ENCODE results near the gene SPECC1.

Gene SPECC1

DNA sequence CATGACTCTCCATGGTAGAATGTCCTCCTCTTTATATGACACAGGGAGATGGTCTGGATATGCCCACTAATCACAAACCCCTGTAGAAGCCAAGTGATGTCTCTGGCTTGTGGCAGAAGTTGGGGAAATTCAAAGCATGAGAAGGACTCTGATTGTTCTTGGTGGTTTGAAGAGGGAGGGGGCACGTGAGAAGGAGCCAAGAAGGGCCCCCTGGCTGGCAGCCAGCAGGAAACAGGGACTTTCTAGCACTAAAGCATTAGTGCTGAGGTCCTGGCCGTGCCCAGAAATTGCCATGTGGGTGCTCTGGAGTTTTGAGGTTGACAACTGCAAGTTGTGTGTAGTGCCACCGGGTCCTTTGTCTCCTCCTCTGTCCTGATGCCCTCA, 258.3 kb downstream of the SPECC1 start:
- peak in 4 of 42 donors; percentile 23 to 32 (median 28) for DNase-seq
- intact Hi-C loops (cut with DNase I), result no loop called here

DNA sequence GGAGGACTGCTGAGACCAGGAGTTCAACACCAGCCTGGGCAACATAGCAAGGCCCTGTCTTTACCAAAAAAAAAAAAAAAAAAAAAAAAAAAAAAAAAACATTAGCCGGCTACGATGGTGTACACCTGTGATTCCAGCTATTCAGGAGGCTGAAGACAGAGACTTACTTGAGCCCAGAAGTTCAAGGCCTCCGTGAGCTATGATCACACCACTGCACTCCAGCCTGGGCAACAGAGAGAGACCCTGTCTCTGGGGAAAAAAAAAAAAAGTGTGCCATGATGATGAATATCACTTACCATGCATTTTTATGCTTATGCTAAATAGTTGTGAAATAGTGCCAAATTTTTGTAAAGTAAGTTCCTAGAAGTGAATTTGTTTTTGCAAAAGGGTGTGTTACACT, 261.2 kb downstream of the SPECC1 start:
- DNase-seq, result no peak
- intact Hi-C loops (cut with DNase I), result no loop called here

DNA sequence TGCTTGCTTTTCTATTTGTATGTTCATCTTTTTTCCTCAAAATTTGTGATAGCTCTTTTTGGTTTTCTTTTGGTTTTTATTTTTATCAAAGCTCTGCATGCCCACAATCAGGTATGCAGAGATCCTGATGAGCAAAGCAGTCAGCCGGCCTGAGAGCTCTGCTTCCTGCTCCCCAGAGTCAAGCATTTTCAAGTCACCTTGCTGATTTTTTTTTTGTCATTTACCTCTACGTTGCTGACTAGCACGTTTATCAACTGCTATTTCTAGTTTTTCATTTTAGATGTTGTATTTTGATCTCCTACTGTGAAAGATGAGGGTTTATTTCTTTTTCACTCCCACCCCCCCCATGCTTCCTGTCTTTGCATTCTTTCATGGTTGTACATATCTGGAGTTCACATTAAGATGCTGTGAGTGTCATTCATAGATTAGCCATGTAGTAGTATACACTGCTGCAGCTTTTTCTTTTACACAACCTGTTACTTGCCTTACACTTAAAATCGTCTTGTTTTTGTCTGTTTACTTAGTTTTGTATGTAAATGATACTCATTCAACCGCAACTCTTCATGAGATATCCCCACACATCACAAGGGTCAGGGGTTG, 262.0 kb downstream of the SPECC1 start:
- intact Hi-C loops (cut with DNase I), result no loop called here
- no peak for DNase-seq

DNA sequence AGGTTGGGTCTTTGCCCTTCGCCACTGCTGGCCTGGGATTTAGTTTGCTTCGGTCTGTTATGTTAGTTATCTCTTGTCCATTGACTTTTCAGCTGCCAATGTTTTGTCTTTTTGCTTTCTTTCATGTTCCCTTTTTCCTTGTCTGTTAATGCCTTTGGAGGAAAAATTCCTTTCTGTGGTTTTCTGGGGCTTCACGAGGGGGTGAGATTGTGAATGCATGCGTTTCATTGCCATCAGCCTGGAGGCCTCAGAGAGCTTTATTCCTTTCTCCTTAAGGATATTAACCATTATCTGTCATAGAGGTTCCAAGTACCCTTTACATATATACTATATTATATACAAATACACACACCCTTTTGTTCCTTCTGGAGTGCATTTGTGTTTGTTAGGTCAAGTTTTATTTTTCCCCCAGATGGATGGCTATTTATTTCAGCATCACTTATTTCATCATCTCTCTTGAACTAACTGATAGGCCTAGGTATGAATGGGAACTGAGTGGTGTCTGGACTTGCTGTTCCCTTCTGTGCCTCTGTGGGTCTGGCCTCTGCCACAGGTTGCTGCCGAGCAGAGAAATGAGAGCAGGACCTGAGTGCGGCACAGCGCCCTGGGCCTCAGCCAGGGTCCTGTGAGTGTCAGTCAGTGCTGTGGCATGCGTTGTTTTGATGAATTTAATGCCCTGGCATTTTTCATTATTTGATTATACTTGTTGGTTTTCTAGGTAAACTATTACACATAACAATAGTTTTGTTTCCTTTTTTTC, 264.8 kb downstream of the SPECC1 start:
- intact Hi-C loops (cut with DNase I), result no loop called here
- DNase-seq, result no peak

DNA sequence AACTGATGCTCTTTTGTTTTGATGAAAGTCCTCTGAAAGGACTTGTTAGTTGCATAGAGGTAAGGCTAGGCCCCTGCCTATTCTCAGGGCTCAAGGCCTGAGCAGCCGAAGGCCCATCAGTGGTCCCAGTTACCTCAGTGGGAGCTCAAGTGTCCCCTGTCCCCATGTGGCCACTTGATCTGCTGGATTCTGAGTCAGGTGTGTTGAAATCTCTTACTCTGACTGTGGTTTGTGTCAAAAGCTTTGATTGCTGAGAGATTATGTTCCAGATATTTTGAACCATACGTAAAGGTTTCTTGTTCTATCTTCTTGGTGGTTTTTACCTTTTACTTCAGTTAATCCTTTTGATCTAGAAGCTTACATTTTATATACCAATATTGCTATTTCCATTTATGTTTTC, 266.5 kb downstream of the SPECC1 start:
- intact Hi-C loops (cut with DNase I), result no loop called here
- DNase-seq, result no peak

DNA sequence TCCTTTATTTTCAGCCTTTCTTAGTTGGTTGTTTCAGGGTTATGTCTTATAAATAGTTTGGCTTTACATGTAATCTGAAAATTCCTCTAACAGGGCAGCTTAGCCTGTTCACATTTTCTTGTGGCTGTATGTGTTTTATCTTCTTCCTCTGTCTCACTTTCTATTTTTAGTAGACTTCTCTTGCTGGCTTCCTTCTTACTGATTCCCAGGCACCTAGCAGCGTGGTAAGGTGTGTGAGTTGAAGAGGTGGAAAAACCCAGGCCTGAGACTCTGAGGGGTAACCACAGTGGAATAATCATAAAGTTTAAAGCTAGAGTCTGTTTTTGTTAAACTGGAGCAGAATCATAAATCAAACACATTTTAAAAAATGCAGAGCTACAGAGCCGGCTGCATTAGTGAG, 267.3 kb downstream of the SPECC1 start:
- no peak for DNase-seq
- intact Hi-C loops (cut with DNase I), result no loop called here

DNA sequence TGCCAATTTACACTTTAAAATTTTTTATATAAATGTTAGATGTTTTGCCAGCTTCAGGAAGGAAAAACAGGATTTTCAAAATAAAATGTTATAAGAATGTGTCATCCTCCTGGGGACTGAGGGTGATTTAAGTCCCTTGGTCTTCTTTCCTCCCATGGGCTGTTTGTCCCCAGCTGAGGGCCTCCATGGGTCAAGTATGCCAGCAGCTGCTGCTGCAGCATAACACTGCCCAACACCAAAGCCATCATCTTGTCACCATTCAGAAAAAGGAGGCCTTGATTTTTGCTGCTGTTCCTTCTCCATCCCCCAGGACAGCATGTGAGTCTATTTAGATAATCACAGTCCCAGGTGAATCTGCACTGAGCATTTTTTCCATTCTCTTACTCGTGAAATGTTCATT, 269.6 kb downstream of the SPECC1 start:
- DNase-seq, result peak in 1 of 42 donors; percentile 42
- intact Hi-C loops (cut with DNase I), result no loop called here

DNA sequence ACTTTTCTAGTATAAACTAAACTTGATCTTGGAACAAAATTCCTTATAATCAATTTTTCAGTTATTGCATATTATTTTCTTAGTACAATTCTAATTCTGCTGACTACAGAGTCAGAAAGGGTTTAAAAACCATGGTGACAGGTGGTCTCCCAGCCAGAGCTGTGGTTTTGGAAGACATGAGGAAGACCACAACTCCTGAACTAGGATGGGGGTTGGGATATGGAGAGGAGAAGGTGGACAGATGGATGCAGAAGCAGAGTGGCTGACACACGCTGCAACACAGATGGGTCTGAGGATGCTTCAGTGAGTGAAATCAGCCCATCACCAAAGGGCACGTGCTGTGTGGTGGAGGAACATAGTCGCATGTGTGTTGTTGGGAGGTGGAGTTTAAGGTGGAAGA, 270.5 kb downstream of the SPECC1 start:
- intact Hi-C loops (cut with DNase I), result no loop called here
- DNase-seq, result no peak

DNA sequence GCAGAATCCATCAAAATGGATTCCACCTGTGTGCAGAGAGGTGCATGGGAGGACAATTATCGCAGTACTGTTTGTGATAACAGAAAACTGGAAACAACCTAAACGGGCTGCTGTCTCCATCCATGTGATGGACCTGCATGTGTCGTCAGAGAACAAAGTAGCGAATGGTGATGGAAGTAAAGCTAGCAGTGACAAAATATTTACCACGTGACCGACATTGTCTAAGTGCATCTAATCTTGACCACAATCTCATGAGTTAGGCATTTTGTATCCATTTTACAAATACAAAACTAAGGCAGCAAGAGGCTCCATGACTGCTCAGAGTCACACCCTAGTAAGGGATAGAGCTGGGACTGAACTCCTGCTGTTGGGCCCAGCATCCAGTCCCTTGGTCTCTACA, 270.9 kb downstream of the SPECC1 start:
- intact Hi-C loops (cut with DNase I), result no loop called here
- DNase-seq, result no peak

DNA sequence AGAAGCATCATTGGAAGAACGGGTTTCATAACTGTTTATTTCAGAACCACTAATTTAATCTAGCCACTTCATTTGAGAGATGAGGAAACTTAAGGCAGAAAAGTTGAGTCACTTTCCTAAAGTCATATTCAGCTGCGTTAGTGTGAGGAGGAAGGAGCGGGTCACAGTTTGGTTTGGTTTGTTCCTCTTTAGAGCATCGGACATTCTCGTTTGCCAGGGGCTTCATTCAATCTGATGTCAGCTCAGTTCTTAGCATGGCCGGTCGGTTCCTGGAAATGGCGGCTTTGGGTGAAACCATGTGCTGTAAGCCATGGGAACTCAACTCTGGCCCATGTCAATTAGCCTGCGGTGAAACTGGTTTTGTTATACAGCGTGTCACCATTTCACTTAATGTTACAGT, 271.7 kb downstream of the SPECC1 start:
- DNase-seq, result peak in 1 of 42 donors; percentile 35
- intact Hi-C loops (cut with DNase I), result no loop called here

DNA sequence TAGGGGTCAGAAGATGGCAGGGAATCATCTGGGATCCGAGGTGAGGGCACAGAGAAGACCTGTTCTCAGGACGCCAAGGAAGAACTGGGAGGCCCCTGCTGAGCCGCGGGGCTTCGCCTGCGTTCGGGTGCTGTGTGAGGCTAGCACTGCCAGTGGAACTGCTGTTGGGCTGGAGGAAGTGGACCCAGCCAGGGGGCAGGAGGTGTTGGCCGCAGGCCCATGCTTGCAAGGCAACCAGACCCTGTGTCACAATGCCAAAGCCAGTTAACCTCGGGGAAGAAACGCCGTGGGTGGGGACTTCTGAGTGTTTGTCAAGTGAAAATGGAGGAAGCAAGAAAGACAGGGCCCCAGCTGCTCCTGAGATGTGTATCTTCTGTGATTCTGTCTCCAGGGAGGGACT, 272.7 kb downstream of the SPECC1 start:
- peak in 41 of 42 donors; percentile 29 to 81 (median 64) for DNase-seq
- intact Hi-C loops (cut with DNase I), result no loop called here

DNA sequence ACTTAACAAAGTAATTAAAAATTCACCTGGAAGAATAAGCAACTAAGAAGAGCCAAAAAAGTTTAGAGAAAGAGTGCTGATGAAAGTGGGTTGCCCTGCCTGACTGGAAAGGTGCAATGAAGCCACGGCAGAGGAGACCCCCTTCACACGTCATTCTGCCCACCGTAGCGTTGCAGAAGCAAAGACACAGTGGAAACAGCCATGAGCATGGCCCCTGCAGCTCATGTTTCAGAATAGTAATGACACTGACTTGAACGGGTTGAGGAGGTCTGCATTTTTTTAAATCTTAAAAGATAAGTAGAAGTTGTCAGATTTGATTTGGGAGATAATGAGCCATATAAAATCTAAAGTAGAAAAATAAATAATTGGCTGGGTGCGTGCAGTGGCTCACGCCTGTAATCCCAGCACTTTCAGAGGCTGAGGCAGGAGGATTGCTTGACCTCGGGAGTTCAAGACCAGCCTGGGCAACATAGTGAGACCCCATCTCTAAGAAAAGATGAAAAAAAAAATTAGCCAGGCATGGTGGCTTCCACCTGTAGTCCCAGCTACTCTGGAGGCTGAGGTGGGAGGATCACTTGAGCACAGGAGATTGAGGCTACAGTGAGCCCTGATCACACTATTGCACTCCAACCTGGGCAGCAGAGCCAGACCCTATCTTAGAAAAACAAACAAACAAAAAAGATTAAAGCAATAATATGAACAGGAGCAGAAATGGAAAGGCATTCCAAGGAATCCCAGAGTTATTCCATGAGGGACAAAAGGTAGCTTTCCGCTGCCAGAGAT, 273.6 kb downstream of the SPECC1 start:
- intact Hi-C loops (cut with DNase I), result no loop called here
- peak in 1 of 42 donors; percentile 35 for DNase-seq

DNA sequence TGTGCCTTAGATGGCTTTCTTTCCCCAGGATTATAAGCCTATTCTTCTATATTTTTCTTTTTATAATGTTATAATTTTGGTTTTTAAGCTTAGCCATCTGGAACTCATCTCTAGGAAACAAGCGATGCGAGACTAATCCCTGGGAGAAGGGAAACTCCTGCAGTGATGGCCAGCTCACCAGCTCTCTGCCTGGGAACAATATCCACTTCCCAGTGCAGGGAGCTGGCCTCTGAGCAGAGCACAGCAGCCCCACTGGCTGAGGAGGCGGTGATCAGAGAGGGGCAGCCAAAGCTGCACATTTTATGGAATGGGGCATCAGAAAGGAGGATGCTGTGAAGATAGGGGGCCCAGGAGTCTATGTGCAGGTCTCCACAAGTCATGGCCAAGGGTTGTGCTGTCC, 274.9 kb downstream of the SPECC1 start:
- DNase-seq, result peak in 1 of 42 donors; percentile 43

DNA sequence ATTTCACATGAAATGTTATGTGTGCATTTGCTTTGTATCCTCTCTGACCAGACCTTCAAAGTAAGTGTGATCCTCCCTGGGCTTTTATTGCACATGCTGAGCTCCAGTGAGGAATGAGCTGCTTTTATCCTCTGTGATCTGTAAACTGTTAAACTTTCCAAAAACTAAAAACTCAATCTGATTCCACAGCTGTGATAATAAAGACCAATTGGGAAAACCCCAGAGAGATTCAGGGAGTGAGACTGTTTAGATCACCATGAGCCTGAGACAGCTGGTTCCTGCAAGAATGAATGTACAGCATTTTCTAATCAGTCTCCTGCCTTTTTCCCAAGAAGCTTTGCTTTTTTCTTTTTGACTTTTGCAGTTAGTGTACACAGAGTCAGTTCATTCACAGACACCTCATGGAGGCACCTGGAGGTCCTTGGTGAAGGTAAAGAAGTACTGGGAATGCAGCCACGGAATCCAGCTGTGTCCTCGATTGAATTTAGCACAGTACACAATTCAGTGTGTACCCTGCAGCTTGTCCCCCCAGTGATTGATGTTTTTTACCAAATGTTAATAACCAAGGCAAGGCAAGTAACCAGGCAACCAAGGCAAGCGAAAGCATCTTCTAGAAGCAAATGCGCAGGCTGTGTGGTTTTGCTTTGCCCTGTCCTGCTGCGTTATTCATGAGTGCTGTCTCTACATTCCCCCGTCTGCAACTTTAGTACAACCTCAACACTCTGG, 275.6 kb downstream of the SPECC1 start:
- peak in 1 of 42 donors; percentile 39 for DNase-seq
- intact Hi-C loops (cut with DNase I), result no loop called here

More for the DNA sequence above, 274.9 kb downstream of the SPECC1 start:
- intact Hi-C loops (cut with DNase I), result no loop called here

DNA sequence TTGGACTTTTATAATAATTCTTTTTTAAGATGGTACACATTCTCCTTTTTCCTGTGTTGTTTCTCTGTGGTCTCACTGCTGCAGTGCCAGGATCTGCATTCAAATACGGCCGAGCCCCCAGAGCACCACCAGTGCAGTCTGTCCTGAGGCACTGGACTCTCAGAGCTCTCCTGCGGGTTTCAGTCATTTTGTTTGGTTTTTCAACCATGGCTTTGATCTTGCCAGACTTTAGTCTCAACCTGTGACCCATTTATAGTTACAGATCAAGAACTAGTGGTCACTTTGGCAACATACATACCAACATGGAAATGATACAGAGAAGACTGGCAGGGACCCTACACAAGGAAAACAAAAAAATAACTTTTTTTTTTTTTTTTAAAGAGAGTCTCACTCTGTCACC, 280.8 kb downstream of the SPECC1 start:
- DNase-seq, result no peak
- intact Hi-C loops (cut with DNase I), result no loop called here

DNA sequence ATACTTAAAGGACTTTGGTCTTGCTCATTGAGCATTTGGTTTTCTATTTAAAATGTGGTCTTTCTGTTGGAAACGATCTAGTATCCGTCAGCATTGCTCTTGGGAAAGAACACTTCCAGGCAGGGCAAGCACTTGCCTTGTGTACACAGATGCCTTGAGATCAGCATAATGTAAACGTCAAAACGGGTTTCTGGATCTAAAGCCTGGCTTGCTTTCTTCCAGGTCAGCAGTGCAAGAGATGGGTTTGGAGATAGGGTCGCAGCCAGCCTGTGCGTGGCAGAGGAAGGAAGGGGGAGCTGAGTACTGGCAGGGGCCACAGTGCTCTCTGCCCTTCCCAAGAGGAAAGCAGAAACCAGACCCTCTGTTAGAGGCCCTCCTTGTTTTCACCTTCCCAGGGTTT, 282.7 kb downstream of the SPECC1 start:
- DNase-seq, result no peak
- intact Hi-C loops (cut with DNase I), result no loop called here

DNA sequence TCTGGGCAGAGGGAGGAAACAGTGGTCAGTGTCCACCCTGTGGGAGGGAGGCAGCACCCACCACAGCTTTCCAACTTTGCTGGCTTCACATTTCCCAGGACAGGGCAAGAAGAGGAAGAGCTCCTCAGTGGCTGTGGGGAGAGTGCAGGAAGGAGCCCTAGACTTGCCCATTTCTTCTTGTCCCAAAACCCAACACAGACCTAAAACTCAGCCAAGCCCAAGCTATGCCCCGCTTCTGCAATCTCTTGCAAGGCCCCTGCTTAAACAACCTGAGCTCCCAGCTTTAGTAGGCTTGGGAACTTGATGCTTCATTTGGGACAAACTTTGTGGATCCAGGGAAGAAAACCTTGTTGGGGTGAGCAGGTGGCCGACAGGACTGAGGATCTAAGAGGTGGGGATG, 284.3 kb downstream of the SPECC1 start:
- intact Hi-C loops (cut with DNase I), result no loop called here

DNA sequence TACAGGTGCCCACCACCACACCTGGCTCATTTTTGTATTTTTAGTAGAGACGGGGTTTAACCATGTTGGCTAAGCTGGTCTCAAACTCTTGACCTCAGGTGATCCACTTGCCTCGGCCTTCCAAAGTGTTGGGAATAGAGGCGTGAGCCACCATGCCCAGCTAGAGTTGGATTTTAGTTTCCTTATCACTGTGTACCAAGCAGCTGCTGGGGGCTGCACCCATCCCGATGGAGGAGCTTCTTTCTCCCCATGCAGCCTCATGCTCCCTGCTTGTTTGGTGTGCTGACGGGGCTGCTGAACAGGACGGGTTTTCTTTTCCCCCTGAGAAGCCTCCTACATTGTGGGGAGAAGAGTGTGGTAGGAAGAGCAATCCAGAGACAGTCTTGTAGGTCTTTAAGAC, 285.0 kb downstream of the SPECC1 start:
- intact Hi-C loops (cut with DNase I), result no loop called here
- no peak for DNase-seq

More for the DNA sequence above, 284.3 kb downstream of the SPECC1 start:
- DNase-seq, result no peak

DNA sequence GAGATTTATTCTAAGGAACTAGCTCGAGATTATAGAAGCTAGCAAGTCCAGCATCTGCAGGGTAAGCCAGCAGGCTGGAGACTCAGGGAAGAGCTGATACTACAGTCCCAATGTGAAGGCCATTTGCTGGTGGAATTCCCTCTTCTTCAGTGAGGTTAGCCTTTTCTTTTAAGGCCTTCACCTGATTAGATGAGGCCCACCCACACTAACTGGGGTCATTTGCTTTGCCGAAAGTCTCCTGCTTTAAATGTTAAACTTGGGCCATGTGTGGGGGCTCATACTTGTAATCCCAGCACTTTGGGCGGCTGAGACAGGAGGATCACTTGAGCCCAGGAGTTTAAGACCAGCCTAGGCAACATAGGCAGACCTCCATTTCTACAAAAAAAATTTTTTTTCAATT, 289.9 kb downstream of the SPECC1 start:
- intact Hi-C loops (cut with DNase I), result no loop called here
- no peak for DNase-seq
